ENCODE data around the gene NTM.

Gene NTM

GRCh38 chr11:131393691-131394090 is 23.3 kb downstream of the NTM start:
- Histone ChIP-seq H3K14ac (ENCODE audit: low read length in 2 of 2) (no peak overlapping the region), H3K4me3 (ENCODE audit: insufficient read depth in 1 of 2, low read depth in 1 of 2, low read length in 2 of 2) (no peak overlapping the region), H3K36me3 (ENCODE audit: control insufficient read depth in 1 of 2, insufficient read depth in 2 of 2, low read depth in 1 of 2, low read length in 2 of 2) (no peaks in the 10 kb centered on the region), H3K4me1 (ENCODE audit: control insufficient read depth, insufficient read depth, low read depth, low read length) (no peaks in the 10 kb centered on the region), H3K9me3 (ENCODE audit: control insufficient read depth, low read length) (no peaks in the 10 kb centered on the region), H2BK5ac (ENCODE audit: low read depth, low read length, poor library complexity, severe bottlenecking) (no peak overlapping the region), H2BK12ac (ENCODE audit: low read length in 2 of 2) (no peak overlapping the region), H2AK5ac (ENCODE audit: low read length, severe bottlenecking) (no peak overlapping the region), H4K8ac (ENCODE audit: low read length) (no peak overlapping the region), H3K18ac (ENCODE audit: low read depth in 1 of 2, low read length in 2 of 2) (no peak overlapping the region), H2BK120ac (ENCODE audit: low read depth, low read length) (no peak overlapping the region), H3K23ac (ENCODE audit: low read length in 2 of 2) (no peak overlapping the region), H2BK15ac (ENCODE audit: low read depth, poor library complexity, severe bottlenecking) (no peak overlapping the region), H2AFZ (ENCODE audit: low read depth, low read length) (no peak overlapping the region), H3K27ac (ENCODE audit: low read length, poor library complexity, severe bottlenecking) (no peak overlapping the region), H3K27me3 (ENCODE audit: control insufficient read depth in 1 of 2, insufficient read depth in 1 of 2, low read length in 2 of 2) (peaks cover 0 to 7% of the 10 kb centered on the region in 2 experiments), H3K4ac (ENCODE audit: low read depth in 1 of 2, low read length in 2 of 2) (no peak overlapping the region), H3K9ac (ENCODE audit: low read length) (no peak overlapping the region), H3K4me2 (ENCODE audit: low read length, poor library complexity, severe bottlenecking) (no peak overlapping the region), H3K79me1 (replicated peaks; ENCODE audit: low read length, poor library complexity, severe bottlenecking) (no peaks in the 10 kb centered on the region), H4K91ac (ENCODE audit: low read length) (no peak overlapping the region)
- DNase-seq, result no peak
- WGBS, result 91% methylated on average over 4 of the region's 7 CpGs

GRCh38 chr11:131397675-131398074 is 27.3 kb downstream of the NTM start:
- H4K8ac ChIP-seq (ENCODE audit: low read length), result no peak overlapping the region
- H2AK5ac ChIP-seq (ENCODE audit: low read length, severe bottlenecking), result no peak overlapping the region
- H3K9me3 ChIP-seq (ENCODE audit: control insufficient read depth, low read length), result no peaks in the 10 kb centered on the region
- H3K14ac ChIP-seq (ENCODE audit: low read length in 2 of 2), result no peak overlapping the region
- peaks cover 0 to 7% of the 10 kb centered on the region in 2 experiments for H3K27me3 ChIP-seq (ENCODE audit: control insufficient read depth in 1 of 2, insufficient read depth in 1 of 2, low read length in 2 of 2)
- H3K4me1 ChIP-seq (ENCODE audit: control insufficient read depth, insufficient read depth, low read depth, low read length), result no peaks in the 10 kb centered on the region
- no peak overlapping the region for H2BK15ac ChIP-seq (ENCODE audit: low read depth, poor library complexity, severe bottlenecking)
- no peak overlapping the region for H3K4ac ChIP-seq (ENCODE audit: low read depth in 1 of 2, low read length in 2 of 2)
- no peak overlapping the region for H2BK120ac ChIP-seq (ENCODE audit: low read depth, low read length)
- no peak overlapping the region for H3K4me2 ChIP-seq (ENCODE audit: low read length, poor library complexity, severe bottlenecking)
- H3K4me3 ChIP-seq (ENCODE audit: insufficient read depth in 1 of 2, low read depth in 1 of 2, low read length in 2 of 2), result no peak overlapping the region
- no peak overlapping the region for H3K9ac ChIP-seq (ENCODE audit: low read length)
- H4K91ac ChIP-seq (ENCODE audit: low read length), result no peak overlapping the region
- H2BK12ac ChIP-seq (ENCODE audit: low read length in 2 of 2), result no peak overlapping the region
- H2AFZ ChIP-seq (ENCODE audit: low read depth, low read length), result no peak overlapping the region
- 64% methylated on average over 2 of the region's 3 CpGs for WGBS
- H2BK5ac ChIP-seq (ENCODE audit: low read depth, low read length, poor library complexity, severe bottlenecking), result no peak overlapping the region
- no peak overlapping the region for H3K18ac ChIP-seq (ENCODE audit: low read depth in 1 of 2, low read length in 2 of 2)
- no peak overlapping the region for H3K27ac ChIP-seq (ENCODE audit: low read length, poor library complexity, severe bottlenecking)
- H3K36me3 ChIP-seq (ENCODE audit: control insufficient read depth in 1 of 2, insufficient read depth in 2 of 2, low read depth in 1 of 2, low read length in 2 of 2), result no peaks in the 10 kb centered on the region
- H3K23ac ChIP-seq (ENCODE audit: low read length in 2 of 2), result no peak overlapping the region
- DNase-seq, result no peak
- no peaks in the 10 kb centered on the region for H3K79me1 ChIP-seq (replicated peaks; ENCODE audit: low read length, poor library complexity, severe bottlenecking)

GRCh38 chr11:131402040-131402439 is 31.6 kb downstream of the NTM start:
- no peak for DNase-seq

GRCh38 chr11:131404010-131404409 is 33.6 kb downstream of the NTM start:
- Histone ChIP-seq H2AFZ (ENCODE audit: low read depth, low read length) (no peak overlapping the region), H3K27ac (ENCODE audit: low read length, poor library complexity, severe bottlenecking) (no peak overlapping the region), H3K27me3 (ENCODE audit: control insufficient read depth in 1 of 2, insufficient read depth in 1 of 2, low read length in 2 of 2) (peaks cover 0 to 14% of the 10 kb centered on the region in 2 experiments), H3K9ac (ENCODE audit: low read length) (no peak overlapping the region), H3K36me3 (ENCODE audit: control insufficient read depth in 1 of 2, insufficient read depth in 2 of 2, low read depth in 1 of 2, low read length in 2 of 2) (no peaks in the 10 kb centered on the region), H4K8ac (ENCODE audit: low read length) (no peak overlapping the region), H3K79me1 (replicated peaks; ENCODE audit: low read length, poor library complexity, severe bottlenecking) (no peaks in the 10 kb centered on the region), H3K9me3 (ENCODE audit: control insufficient read depth, low read length) (no peaks in the 10 kb centered on the region), H3K4me2 (ENCODE audit: low read length, poor library complexity, severe bottlenecking) (no peak overlapping the region), H3K18ac (ENCODE audit: low read depth in 1 of 2, low read length in 2 of 2) (no peak overlapping the region), H3K4me3 (ENCODE audit: insufficient read depth in 1 of 2, low read depth in 1 of 2, low read length in 2 of 2) (no peak overlapping the region), H3K23ac (ENCODE audit: low read length in 2 of 2) (no peak overlapping the region), H2BK5ac (ENCODE audit: low read depth, low read length, poor library complexity, severe bottlenecking) (no peak overlapping the region), H2BK12ac (ENCODE audit: low read length in 2 of 2) (no peak overlapping the region), H2BK120ac (ENCODE audit: low read depth, low read length) (no peak overlapping the region), H3K4me1 (ENCODE audit: control insufficient read depth, insufficient read depth, low read depth, low read length) (no peaks in the 10 kb centered on the region), H4K91ac (ENCODE audit: low read length) (no peak overlapping the region), H2AK5ac (ENCODE audit: low read length, severe bottlenecking) (no peak overlapping the region), H3K4ac (ENCODE audit: low read depth in 1 of 2, low read length in 2 of 2) (no peak overlapping the region), H2BK15ac (ENCODE audit: low read depth, poor library complexity, severe bottlenecking) (no peak overlapping the region), H3K14ac (ENCODE audit: low read length in 2 of 2) (no peak overlapping the region)
- no peak for DNase-seq
- WGBS, result 91% methylated on average over 9 of the region's 9 CpGs

More at GRCh38 chr11:131402040-131402439, 31.6 kb downstream of the NTM start:
- Histone ChIP-seq H3K4me2 (ENCODE audit: low read length, poor library complexity, severe bottlenecking) (no peak overlapping the region), H2BK15ac (ENCODE audit: low read depth, poor library complexity, severe bottlenecking) (no peak overlapping the region), H3K4me3 (ENCODE audit: insufficient read depth in 1 of 2, low read depth in 1 of 2, low read length in 2 of 2) (no peak overlapping the region), H3K14ac (ENCODE audit: low read length in 2 of 2) (no peak overlapping the region), H2AK5ac (ENCODE audit: low read length, severe bottlenecking) (no peak overlapping the region), H3K36me3 (ENCODE audit: control insufficient read depth in 1 of 2, insufficient read depth in 2 of 2, low read depth in 1 of 2, low read length in 2 of 2) (no peaks in the 10 kb centered on the region), H3K27ac (ENCODE audit: low read length, poor library complexity, severe bottlenecking) (no peak overlapping the region), H4K8ac (ENCODE audit: low read length) (no peak overlapping the region), H2BK120ac (ENCODE audit: low read depth, low read length) (no peak overlapping the region), H2AFZ (ENCODE audit: low read depth, low read length) (no peak overlapping the region), H3K23ac (ENCODE audit: low read length in 2 of 2) (no peak overlapping the region), H3K27me3 (ENCODE audit: control insufficient read depth in 1 of 2, insufficient read depth in 1 of 2, low read length in 2 of 2) (peaks cover 0 to 9% of the 10 kb centered on the region in 2 experiments), H3K18ac (ENCODE audit: low read depth in 1 of 2, low read length in 2 of 2) (no peak overlapping the region), H3K9me3 (ENCODE audit: control insufficient read depth, low read length) (no peaks in the 10 kb centered on the region), H3K4ac (ENCODE audit: low read depth in 1 of 2, low read length in 2 of 2) (no peak overlapping the region), H3K4me1 (ENCODE audit: control insufficient read depth, insufficient read depth, low read depth, low read length) (no peaks in the 10 kb centered on the region), H2BK5ac (ENCODE audit: low read depth, low read length, poor library complexity, severe bottlenecking) (no peak overlapping the region), H4K91ac (ENCODE audit: low read length) (no peak overlapping the region), H3K9ac (ENCODE audit: low read length) (no peak overlapping the region), H3K79me1 (replicated peaks; ENCODE audit: low read length, poor library complexity, severe bottlenecking) (no peaks in the 10 kb centered on the region), H2BK12ac (ENCODE audit: low read length in 2 of 2) (no peak overlapping the region)
- WGBS, result no CpG with 5 or more reads among the region's 1 CpG

All from mesenchymal stem cell (in vitro differentiated cells and primary cell).